CD4-positive, alpha-beta T cell treated with Interleukin-17A for 1 hour (primary cell): ENCODE results near the gene NRTN.
"Not testable (repeated sequence)": the region's sequence is repeated elsewhere in the genome, so short reads cannot be mapped to it uniquely, and the experiment has no call there.

ENCODE experiments used
- DNase-seq: peaks from one replicate; pipeline ENCODE4 v3.0.0-alpha.2; 2020

NRTN gene

DNA sequence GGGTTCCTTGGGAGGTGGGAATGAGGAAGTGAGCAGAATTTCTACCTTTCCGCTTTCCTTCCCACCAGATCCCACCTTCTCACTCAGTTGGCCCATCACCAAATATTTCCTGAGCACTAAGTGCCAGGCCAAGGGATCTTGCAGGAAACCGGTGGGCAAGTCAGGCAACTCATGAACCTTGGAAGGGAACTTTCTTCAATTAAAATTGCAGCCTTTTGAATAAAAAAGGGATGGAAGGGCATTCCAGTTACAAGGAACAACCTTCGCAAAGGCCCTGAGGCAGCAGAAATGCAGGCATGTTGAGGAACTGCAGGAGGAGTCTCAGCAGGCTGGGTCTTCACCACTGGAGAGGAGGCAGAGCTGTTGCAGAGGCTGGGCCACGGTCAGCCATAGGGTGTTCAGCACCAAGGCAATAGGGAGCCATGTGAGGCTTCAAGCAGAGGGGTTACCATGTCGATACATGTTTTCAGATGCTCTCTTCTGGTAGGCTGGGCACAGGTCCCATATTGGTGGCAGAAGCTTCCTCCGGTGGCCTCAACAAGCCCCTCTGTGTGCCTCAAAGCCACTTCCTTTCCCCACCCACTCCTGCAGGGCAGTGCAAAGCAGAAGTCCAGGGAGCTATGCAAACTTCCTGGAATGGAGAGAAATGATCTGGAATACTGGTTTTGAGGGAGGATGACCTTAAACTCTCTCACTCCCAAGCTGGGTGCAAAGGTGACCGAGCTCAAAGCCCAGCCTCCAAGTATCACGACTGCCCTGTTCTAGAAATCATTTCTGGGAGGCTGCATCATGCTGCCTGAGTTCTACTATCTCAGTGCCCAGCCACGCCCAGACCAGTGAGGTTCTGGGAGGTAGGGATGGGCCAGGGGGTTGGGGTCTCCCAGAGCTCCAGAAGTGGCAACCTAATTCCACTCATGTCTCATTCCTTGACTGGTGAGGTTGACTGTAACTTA is 34.5 kb downstream of the NRTN start, which contains the start of gene FUT6:
Gene FUT6 (minus strand): TSS at position 638 of the 953 bp plus-strand sequence. CDS start 7,135 bp downstream, outside the sequence.
- no peak for DNase-seq

DNA sequence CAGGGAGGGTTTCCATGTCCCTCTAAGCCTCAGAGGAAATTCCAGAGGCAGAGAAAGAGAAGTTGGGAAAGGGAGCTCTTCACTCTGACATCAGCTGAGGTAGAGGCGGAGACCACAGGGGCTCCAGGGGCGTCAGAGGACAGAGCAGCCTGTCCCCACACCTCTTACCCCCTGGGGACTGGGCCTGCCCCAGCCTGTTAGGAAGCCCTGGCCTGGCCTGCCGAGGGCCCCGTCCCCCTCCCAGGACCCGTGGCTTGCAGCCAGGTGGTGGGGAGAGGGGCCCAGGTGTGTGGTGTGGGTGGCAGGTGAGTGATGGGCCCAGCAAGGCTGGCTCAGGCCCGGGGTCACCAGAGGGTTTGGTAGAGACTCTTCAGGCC is 36.9 kb downstream of the NRTN start:
- not testable (repeated sequence) for DNase-seq

DNA sequence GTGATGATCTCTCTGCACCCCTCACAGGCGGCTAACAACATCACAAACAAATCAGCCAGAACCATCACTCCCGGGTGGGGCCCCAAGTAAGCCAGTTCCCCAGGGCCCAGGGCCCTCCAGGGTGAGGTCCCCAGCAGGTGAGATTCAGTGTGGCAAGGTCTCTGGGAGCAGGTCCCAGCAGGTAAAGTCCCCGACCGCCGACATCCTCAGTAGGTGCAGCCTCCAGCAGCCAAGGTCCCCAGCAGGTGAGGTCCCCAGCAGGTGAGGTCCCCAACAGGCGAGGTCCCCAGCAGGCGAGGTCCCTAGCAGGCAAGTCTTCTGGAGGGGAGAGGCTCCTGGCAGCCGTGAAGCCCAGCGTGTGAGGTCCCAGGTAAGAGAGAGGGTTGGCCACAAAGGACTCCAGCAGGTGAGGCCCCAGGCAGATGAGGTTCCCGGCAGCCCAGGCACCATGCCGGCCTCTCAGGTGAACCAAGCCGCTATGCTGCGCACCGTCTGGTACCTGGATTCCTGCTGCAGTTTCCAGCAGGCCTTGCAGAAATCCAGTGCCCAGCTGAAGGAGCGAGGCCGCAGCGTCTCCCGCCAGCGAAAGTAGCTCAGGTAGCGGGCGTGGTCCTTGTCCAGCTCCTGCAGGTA is 38.5 kb downstream of the NRTN start:
- DNase-seq, result no peak

DNA sequence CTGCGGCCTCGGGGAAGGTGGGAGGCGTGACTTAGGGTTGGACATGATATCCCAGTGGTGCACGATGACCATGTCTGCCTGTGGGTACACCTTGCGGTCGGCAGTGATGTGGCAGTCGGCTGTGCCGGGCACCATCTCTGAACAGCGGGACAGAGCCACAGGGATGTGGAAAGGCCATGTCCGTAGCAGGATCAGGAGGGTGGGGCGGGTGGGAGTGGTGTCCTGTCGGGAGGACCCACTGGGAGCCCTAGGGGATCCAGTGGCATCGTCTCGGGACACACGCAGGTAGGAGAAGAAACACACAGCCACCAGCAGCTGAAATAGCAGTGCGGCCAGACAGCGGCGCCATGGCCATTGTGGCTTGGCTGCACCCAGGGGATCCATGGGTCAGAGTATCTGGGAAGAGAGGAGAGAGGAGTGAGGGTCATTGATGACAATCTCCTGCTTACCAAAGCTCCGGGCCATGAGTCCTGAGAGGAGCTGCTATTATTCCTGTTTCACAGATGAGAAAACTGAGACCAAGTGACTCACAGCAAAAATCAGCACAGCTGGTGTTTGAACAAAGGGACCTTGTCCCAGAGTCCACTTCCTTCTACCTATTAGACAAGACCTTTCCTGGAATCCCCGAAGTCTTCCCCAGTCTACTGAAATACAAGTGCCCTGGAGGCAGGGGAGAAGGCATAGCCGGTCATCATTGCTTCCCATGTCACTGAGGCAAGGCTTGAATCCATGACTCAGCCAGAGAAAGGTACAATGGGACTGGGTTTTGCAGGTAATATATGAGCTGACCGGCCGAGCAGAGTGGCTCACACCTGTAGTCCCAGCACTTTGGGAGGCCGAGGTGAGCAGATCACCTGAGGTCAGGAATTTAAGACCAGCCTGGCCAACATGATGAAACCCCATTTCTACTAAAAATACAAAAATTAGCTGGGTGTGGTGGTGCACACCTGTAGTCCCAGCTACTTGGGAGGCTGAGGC is 39.9 kb downstream of the NRTN start:
- no peak for DNase-seq

DNA sequence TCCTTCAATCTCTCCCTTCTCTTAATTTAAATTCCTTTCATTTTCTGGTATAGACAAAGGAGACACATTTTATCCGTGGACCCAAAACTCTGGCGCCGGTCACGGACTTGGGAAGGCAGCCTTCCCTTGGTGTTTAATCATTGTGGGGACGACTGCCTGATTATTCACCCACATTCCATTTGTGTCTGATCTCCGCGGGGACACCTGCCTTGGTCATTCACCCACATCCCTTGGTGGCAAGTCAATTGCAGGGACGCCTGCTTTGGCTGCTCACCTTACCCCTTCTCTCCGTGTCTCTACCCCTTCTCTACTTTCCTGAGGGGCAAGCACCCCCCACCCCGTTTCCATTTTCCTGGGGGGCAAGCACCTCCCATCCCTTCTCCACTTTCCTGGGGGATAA is 43.0 kb downstream of the NRTN start:
- DNase-seq, result not testable (repeated sequence)

DNA sequence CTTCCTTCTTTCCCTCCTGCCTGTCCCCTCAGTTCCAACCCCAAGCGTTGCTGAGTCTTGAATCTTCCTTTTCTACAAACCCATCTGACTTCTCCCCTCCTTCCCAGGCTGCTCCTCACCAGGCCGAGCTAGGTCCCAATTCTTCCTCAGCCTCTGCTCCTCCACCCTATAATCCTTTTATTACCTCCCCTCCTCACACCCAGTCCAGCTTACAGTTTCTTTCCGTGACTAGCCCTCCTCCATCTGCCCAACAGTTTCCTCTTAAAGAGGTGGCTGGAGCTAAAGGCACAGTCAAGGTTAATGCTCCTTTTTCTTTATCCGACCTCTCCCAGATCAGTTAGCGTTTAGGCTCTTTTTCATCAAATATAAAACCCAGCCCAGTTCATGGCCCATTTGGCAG is 43.8 kb downstream of the NRTN start:
- not testable (repeated sequence) for DNase-seq

DNA sequence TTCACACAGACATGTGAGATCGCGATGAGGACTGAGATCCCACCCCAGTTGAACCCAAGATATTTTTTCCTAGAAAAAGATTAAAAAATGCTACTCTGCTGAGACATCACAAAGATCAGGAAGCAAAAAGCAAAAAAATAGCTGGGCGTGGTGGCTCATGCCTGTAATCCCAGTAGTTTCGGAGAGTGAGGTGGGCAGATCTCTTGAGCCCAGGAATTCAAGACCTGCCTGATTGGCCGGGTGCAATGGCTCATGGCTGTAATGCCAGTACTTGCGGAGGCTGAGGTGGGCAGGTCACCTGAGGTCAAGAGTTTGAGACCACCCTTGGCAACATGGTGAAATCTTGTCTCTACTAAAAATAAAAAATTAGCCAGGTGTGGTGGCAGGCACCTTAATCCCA is 45.3 kb downstream of the NRTN start:
- no peak for DNase-seq

DNA sequence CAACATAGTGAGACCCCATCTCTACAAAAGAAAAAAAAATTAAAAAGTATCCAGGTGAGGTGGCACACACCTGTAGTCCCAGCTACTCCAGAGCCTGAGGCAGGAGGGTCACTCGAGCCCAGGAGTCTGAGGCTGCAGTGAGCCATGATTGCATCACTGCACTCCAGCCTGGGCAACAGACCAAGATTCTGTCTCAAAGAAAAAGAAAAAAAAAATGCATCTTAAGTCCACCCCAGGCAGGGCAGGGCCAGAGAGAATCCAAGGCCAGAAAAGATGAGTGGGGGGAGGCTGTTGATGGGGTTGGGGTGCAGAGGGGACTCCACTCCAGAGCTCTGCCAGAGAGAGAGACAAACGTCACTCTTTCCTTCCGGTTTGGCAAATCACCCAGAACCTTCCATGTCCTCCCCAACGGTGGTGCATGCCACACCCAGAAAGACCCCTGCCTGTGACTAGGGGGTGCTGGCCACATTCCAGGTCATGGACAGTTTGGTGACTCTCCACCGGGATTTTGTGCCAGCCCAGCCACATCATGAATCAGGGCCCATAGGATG is 46.0 kb downstream of the NRTN start:
- no peak for DNase-seq

DNA sequence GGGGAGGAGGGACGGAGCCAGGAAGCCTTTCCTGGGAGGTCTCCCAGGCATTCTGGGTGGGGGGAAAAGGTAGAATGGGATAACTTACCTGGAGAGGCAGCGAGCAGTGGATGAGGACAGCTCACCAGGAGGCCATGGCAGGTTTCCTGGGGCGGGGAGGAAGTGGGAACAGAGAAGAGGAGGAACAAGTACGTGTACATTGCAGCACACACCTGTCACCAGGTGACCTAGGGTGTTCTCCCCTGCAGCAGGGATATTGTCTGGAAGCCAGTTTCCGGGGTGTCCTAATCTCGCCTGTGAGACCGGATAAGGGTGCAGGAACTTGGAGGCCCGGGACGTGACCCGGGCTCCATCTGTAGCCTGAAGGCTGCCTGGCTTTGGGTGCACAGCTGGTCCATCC is 46.4 kb downstream of the NRTN start, which contains the start of gene FUT3:
Gene FUT3 (minus strand): TSS at position 148 of the 400 bp plus-strand sequence.
- DNase-seq, result no peak

DNA sequence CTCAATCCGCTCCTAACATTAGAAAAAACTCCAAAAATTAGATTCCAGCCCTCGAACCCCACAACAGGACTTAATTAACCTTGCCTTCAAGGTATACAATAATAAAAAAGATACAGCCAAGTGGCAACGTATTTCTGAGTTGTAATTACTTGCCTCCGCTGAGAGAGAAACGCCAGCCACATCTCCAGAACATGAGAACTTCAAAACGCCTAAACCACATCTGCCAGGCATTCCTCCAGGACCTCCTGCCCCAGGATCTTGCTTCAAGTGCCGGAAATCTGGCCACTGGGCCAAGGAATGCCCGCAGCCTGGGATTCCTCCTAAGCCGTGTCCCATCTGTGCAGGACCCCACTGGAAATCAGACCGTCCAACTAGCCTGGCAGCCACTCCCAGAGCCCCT is 49.3 kb downstream of the NRTN start:
- not testable (repeated sequence) for DNase-seq

DNA sequence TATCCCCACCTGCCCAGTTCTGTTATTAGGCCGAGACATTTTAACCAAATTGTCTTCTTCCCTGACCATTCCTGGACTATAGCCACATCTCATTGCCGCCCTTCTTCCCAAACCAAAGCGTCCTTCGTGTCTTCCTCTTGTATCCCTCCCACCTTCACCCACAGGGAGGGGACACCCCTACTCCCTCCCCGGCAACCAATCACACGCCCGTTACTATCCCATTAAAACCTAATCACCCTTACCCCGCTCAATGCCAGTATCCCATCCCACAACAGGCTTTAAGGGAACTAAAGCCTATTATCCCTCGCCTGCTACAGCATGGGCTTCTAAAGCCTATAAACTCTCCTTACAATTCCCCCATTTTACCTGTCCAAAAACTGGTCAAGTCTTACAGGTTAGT is 50.3 kb downstream of the NRTN start:
- DNase-seq, result not testable (repeated sequence)

DNA sequence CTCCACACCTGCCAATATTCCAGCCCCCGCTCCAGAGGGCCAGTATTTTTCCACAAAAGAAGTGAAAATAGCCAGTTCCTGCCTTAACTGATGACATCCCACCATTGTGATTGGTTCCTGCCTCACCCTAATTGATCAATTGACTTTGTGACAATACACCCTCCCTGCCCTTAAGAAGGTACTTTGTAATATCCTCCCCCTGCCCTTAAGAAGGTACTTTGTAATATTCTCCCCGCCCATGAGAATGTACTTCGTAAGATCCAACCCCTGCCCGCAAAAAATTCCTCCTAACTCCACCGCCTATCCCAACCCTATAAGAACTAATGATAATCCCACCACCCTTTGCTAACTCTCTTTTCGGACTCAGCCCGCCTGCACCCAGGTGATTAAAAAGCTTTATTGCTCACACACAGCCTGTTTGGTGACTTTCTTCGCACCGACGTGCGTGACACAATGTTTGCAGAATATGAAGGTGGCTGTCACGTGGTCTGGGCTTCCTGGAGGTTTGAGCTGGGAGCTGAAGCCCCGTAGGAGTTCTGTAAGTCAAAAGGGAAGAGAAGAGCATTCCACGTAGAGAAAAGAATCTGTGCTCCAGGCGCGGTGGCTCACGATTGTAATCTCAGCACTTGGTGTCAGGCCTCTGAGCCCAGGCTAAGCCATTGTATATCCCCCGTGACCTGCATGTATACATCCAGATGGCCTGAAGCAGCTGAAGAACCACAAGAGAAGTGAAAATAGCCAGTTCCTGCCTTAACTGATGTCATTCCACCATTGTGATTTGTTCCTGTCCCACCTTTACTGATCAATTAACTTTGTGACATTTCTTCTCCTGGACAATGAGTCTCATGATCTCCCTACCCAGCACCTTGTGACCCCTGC is 52.6 kb downstream of the NRTN start:
- DNase-seq, result no peak

DNA sequence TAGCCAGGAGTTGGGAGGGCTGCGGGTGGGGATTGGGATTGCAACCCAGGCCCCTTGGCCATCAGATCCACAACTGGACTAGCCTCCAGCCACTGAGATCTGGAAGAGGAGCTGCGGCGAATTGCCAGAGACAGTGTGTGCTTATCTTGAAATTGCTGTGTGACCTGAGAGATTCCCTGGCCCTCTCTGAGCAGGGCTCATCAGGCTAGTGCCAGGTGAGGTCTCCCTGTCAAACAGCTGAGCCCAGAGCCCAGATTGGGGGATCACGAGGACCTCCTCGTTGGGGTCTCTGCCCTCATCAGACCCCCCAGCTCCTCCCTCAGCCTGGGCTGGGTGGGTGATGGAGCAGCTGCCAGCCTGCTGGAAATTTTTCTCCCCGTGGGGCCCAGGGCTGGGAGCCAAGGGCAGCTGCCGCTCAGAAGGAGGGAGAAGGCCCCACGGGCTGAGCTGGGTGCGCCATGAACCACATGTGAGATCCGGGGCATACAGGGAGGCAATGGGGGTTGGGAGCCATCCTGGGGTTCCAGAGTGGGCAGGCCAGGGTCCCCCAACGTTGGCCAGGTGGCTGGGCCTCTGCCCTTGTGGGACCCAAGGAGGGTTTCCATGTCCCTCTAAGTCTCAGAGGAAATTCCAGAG is 58.3 kb downstream of the NRTN start:
- DNase-seq, result no peak

DNA sequence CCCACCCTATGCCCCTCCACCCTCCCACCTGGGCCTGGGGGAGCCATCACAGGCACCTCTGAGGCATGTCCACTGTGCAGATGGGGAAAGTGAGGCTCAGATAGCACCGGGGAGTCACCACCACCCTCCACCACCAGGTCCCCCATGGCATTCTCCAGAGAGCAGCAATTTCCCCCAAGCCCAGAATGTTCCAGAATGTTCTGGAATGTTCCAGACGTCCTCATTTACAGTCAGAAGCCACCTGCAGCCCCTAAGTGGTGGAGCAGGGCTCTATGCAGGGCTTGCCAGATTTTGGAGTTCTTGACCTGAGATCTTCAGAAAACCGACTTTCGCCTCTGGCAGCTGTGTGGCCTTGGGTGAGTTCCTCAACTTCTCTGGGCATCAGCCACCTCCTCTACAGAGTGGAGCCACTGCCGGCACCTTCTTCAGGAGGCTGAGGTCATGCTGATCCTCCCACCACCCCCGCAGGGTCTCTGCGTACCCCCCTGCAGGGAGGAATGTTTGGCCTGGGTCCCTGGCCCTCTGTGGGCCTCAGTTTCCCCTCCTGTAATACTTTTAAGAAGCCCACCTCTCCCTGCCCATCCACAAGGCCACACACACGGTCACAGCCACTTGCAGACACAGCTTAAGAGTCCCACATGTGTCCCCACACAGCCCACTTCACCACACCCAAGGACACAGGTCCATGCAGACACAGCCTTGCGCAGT is 59.3 kb downstream of the NRTN start:
- DNase-seq, result no peak

DNA sequence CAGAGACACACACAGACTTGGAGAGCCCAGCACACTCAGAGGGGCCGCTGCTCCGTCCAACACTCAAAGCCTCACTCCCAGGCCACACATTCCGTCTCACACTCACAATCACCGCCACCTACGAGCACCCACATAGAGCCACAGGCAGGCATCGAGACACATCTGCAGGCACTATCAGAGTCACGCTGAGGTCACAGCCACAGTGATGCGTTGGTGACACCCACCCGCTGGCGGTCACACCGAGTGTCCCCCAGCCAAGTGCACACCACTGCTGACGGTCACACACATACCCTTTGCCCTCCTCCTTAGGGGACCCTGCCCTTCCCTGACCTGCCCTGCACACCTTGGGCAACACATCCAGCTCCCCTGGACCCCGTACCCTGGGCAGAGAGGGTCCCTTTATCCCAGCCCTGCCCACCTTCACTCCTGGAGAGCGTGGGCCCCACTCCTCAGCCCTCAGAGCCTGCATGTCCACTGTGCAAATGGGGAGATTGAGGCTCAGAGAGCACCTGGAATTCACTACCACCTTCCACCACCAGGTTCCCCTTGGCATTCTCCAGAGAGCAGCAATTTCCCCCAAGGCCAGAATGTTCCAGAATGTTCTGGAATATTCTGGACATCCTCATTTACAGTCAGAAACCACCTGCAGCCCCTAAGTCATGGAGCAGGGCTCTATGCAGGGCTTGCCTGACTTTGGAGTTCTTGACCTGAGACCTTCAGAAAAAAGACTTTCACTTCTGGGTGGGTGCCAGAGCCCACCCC is 60.0 kb downstream of the NRTN start:
- no peak for DNase-seq

DNA sequence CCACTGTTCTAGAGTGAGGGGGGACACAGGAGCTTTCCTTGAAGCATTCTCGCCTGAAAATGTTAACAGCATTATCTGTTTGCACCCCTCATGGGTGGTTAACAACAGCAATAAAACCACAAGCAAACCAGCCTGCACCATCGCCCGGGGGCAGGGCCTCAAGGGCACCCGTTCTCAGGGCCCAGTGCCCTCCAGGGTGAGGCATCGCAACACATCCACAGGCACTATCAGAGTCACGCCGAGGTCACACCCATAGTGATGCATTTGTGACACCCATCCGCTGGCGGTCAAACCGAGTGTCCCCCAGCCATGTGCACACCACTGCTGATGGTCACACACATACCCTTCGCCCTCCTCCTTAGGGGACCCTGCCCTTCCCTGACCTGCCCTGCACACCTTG is 60.9 kb downstream of the NRTN start:
- DNase-seq, result peak; percentile 14

DNA sequence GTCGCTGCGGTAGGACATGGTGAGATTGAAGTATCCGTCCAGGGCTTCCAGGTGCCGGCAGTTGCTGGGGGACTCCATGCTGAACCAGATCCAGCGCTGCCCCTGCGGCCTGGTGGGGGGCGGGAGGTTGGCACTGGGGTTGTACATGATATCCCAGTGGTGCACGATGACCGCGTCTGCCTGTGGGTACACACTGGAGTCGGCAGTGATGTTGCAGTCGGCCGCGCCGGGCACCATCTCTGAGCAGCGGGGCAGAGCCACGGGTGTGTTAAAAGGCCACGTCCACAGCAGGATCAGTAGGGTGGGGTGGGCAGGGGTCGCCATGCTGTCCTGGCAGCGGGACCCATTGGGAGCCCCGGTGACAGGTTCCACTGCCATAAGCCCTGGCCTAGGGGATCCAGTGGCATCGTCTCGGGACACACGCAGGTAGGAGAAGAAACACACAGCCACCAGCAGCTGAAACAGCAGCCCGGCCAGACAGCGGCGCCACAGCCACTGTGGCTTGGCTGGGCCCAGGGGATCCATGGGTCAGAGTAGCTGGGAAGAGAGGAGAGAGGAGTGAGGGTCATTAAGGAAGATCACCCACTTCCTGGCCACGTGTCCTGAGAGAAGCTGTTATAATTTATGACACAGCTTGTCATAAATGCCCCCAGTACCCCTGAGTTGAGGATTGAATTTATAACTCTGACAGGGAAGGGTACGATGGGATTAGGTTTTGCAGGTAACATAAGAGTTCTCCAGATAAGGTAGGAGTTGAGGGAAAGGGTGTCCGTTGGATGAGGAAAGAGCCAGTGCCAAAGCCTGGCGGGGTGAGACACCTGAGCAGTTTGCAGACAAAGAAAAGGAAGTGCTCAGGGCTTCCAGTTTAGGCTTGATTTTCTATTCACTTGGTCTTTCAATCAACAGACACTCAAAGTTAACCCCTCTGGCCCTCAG is 62.6 kb downstream of the NRTN start:
- DNase-seq, result no peak

DNA sequence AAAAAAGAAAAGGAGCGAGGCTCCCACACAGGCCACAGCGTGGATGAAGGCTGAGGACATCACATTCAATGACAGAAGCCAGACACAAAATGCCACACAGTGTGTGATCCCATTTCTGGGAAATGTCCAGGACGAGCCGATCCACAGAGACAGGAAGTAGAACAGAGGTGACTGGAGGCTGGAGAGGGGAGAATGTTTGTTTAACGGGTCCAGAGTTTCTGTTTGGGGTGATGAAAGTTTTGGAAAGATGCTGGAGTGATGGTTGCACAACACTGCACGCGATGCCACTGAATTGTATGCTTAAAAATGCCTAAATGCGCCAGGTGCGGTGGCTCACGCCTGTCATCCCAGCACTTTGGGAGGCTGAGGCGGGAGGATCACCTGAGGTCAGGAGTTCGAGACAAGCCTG is 66.1 kb downstream of the NRTN start:
- DNase-seq, result no peak
